ENCODE measurements around the gene HOXA13. TPM values are rescaled to one million over a fixed set of nuclear protein-coding genes. Genes with fewer than 3 reads are reported as not detected.

HOXA13 gene
- total RNA-seq, 2 experiments from 2014 or later = not detected

GRCh38 chr7:27161214-27161720 is 38.6 kb downstream of the HOXA13 start:
- intact Hi-C loops (cut with micrococcal nuclease) = loop anchor here (1.0 to 5.0 kb wide), 8 partner anchors 296 to 1070 kb away; partner anchors contain the start of gene SKAP2
- Mint-ChIP-seq H3K4me3 (peak overlapping the region; percentile 57), H3K27ac (no peak overlapping the region), H3K36me3 (ENCODE audit: low read depth) (no peaks in the 10 kb centered on the region), H3K27me3 (ENCODE audit: low read depth) (peaks cover 77% of the 10 kb centered on the region), H3K4me1 (ENCODE audit: low read depth) (peaks cover 38% of the 10 kb centered on the region), H3K9me3 (no peaks in the 10 kb centered on the region)
- no peak for DNase-seq
- CTCF ChIA-PET = interaction anchor here (0.5 to 2.6 kb wide), 30 partner anchors 9 to 791 kb away, joined by 3 to 19 read pairs (median 4); partner anchors contain the start of genes HOXA1 and HOXA3

DNA sequence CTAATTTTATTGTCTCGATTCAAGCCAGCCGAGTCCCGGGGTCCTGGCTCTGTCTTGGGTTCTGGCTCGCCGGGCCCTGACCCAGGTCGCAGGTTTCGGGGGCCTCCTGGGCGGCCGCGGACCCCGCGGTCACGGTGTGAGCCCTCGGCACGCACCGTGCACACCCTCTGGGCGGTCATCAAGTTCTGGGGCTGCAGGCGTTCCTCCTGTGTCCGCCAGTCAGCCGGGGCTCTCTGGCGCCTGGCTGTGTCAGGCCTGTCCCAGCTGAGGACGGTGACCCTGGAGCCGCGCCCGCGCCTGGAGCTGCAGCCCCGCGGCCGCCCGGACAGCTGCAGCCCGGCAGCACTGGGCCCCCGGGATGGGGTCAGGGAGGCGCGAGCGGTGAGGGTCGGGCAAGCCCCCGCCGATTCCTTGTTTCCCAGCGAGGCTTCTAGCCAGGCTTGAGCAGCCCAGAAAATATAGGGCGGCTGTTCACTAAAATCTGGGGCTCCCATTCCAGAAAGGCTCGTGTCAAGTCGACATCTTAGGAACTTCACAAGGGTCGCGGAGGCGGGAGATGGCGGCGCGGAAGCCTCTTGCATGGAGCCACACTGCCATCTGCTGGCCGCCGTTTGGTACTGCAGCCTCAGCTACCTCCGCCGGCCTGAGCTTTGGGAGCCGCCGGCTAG is 39.2 kb downstream of the HOXA13 start:
- intact Hi-C loops (cut with micrococcal nuclease) = loop anchor here (1.0 to 5.0 kb wide), 8 partner anchors 296 to 1070 kb away; partner anchors contain the start of gene SKAP2
- H3K4me1 Mint-ChIP-seq (ENCODE audit: low read depth) = peaks cover 35% of the 10 kb centered on the region
- H3K4me3 Mint-ChIP-seq = peak overlapping the region; percentile 57
- H3K27ac Mint-ChIP-seq = no peak overlapping the region
- no peaks in the 10 kb centered on the region for H3K36me3 Mint-ChIP-seq (ENCODE audit: low read depth)
- H3K9me3 Mint-ChIP-seq = no peaks in the 10 kb centered on the region
- DNase-seq = peak; percentile 87
- CTCF ChIA-PET = interaction anchor here (0.5 to 2.6 kb wide), 29 partner anchors 8 to 791 kb away, joined by 3 to 19 read pairs (median 4); partner anchors contain the start of genes HOXA1 and HOXA3
- H3K27me3 Mint-ChIP-seq (ENCODE audit: low read depth) = peaks cover 77% of the 10 kb centered on the region

DNA sequence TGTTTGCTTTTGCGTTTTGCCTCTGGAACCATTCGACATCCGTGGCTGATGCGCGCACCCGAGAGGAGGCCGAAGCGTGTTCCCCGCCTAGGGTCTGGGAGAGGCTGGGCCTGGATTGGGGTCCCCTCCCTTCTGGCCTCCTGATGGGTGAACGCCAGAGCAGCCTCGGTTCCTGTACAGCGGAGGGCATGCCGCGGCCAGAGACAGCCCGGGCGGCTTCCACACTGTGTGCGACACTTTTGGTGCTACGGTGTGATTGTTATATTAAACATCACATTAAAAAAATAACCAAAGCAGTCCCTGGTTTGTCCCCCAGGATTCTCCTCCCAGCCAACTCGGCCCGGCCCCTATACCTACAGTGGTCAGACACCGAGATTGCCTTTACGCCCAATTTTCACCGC is 39.7 kb downstream of the HOXA13 start:
- Mint-ChIP-seq H3K4me3 (peak overlapping the region; percentile 57), H3K36me3 (ENCODE audit: low read depth) (no peaks in the 10 kb centered on the region), H3K4me1 (ENCODE audit: low read depth) (peaks cover 38% of the 10 kb centered on the region), H3K9me3 (no peaks in the 10 kb centered on the region), H3K27me3 (ENCODE audit: low read depth) (peaks cover 79% of the 10 kb centered on the region), H3K27ac (no peak overlapping the region)
- DNase-seq = no peak
- intact Hi-C loops (cut with micrococcal nuclease) = loop anchor here (2.0 to 5.0 kb wide), 4 partner anchors 295 to 1069 kb away; partner anchors contain the start of gene SKAP2
- CTCF ChIA-PET = interaction anchor here (0.8 to 1.8 kb wide), 13 partner anchors 8 to 789 kb away, joined by 3 to 16 read pairs (median 4); no protein-coding TSS in a partner anchor

DNA sequence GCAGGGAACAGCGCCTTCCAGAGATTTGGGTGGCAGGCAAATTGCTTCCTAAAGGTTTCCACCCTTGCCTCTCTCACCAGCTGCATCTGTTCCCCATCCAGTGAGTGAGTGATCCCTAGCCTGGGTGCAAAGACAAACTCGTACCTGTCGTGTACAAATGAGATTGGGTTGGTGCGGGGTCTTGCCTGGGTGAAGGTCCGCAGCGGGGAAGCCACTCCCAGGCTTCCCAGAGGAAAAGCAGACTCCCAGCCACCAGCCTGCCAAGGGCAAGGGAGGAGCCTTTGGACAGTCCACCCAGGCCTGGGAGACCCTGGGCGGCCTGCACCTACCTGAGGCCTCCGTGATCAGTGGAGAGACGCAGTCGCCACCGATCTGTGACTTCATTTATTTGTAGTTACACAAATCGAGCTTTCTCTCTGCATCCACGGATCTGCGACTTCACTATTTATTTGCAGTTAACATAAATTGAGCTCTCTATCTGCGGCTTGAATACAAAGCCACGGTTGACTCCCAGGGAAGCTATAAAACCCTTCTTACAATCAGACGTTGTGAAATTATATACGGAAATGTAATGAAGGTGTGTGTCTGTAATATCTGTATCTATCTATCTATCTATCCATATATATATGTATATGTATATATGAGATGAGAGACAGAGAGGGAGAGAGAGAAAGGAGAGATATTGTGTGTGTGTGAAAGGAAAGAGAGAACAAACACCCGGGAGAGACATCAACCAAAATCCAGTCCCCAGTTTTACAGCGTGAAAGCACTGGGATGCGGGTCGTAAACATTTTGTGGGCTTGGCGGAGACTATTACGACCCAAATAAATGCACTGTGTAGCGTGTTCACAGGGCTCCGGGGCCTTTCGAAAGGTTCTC is 40.4 kb downstream of the HOXA13 start:
- Mint-ChIP-seq H3K4me3 (peak overlapping the region; percentile 38), H3K4me1 (ENCODE audit: low read depth) (peaks cover 42% of the 10 kb centered on the region), H3K27ac (no peak overlapping the region), H3K27me3 (ENCODE audit: low read depth) (peaks cover 81% of the 10 kb centered on the region), H3K36me3 (ENCODE audit: low read depth) (no peaks in the 10 kb centered on the region), H3K9me3 (no peaks in the 10 kb centered on the region)
- DNase-seq = no peak
- CTCF ChIA-PET = interaction anchor here (0.8 to 1.6 kb wide), 9 partner anchors 8 to 476 kb away, joined by 3 to 5 read pairs (median 4); no protein-coding TSS in a partner anchor
- intact Hi-C loops (cut with micrococcal nuclease) = loop anchor here (2.0 to 10.0 kb wide), 5 partner anchors 295 to 1069 kb away; partner anchors contain the start of genes SKAP2 and SNX10

DNA sequence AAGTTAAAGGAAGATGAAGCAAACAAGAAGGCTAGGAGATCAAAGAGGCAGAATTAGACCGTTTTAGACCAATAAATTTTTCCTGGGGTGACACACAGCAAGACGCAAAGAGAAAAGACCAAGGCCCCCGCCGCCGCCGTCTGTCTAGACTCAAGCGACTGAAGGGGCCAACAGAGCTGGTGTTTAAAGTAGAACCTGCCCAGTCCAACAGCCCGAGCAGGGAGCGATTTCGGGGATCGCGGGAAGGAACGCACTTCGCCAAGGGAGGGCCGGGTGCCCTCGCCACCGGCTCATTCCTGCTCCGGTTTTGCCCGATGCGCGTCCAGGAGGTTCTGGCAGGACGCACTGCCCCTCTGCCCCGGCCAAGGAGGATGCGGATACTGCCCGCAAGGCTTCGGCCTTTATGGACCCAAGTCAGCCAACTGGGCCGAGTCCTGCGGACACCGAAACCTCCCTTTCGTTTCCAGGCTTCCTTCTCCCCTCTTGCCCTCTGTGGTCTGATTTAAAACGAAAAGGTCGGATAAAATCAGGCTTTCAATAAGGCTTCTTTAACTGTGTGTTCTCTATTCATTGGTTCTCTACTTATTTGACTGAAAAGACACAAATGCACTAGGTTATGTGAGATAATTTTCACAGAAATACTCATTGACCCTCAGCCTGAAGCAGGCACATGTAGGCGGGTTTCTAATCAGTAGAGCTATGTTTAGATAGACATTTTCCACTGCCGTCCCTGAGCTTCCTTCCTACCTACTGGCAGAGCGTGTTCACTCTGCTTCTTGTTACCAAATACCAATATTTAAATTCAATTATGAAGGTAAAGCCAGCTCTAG is 41.2 kb downstream of the HOXA13 start:
- no peak for DNase-seq
- H3K36me3 Mint-ChIP-seq (ENCODE audit: low read depth) = no peaks in the 10 kb centered on the region
- H3K9me3 Mint-ChIP-seq = no peaks in the 10 kb centered on the region
- H3K4me3 Mint-ChIP-seq = no peak overlapping the region
- CTCF ChIA-PET = interaction anchor here (1.1 to 1.6 kb wide), 7 partner anchors 9 to 475 kb away, joined by 3 to 5 read pairs (median 4); no protein-coding TSS in a partner anchor
- intact Hi-C loops (cut with micrococcal nuclease) = loop anchor here (10.0 kb wide), 1 partner anchor 864 kb away; the partner anchor contains the start of gene SNX10
- peaks cover 81% of the 10 kb centered on the region for H3K27me3 Mint-ChIP-seq (ENCODE audit: low read depth)
- peaks cover 44% of the 10 kb centered on the region for H3K4me1 Mint-ChIP-seq (ENCODE audit: low read depth)
- no peak overlapping the region for H3K27ac Mint-ChIP-seq

DNA sequence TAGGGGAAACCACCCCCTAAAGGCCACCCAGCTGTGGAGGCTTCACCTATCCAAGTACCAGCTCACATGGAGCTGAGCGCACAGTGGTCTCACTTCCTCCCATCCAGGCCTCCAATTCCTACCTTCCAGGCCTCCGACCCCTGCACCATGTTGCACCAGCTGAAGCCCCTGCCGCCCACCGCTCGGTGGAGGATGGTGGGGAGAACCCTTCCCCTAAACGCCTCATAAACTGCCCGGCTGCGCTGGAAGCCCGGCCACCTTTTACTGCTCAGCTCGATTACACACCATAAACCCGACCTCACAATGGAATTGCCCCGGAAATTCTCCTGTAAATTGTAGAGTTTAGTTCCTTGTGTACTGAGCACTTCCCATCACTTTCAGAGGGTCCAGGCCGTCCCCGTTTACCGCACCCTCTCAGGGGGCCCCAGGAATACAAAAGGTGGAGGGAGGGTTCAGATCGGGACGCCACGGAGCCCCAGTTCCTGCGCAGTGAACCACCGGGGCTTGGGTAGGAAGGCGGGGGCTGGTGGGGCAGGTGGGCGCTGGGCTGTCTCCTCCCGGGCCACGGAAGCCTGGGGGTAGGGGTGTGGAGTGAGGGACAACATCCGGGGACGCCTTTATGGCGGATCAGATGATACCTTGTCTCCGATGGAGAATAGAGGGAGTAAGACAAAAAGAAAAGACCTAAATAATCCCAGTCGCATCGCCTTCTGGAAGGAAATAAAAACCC is 42.0 kb downstream of the HOXA13 start:
- H3K9me3 Mint-ChIP-seq = no peaks in the 10 kb centered on the region
- intact Hi-C loops (cut with micrococcal nuclease) = loop anchor here (10.0 kb wide), 1 partner anchor 863 kb away; the partner anchor contains the start of gene SNX10
- H3K4me1 Mint-ChIP-seq (ENCODE audit: low read depth) = peaks cover 43% of the 10 kb centered on the region
- peaks cover 80% of the 10 kb centered on the region for H3K27me3 Mint-ChIP-seq (ENCODE audit: low read depth)
- H3K36me3 Mint-ChIP-seq (ENCODE audit: low read depth) = no peaks in the 10 kb centered on the region
- CTCF ChIA-PET = interaction anchor here (0.6 to 1.5 kb wide), 4 partner anchors 9 to 298 kb away, joined by 3 to 5 read pairs (median 4); no protein-coding TSS in a partner anchor
- peak overlapping the region; percentile 72 for H3K27ac Mint-ChIP-seq
- no peak for DNase-seq
- H3K4me3 Mint-ChIP-seq = no peak overlapping the region

DNA sequence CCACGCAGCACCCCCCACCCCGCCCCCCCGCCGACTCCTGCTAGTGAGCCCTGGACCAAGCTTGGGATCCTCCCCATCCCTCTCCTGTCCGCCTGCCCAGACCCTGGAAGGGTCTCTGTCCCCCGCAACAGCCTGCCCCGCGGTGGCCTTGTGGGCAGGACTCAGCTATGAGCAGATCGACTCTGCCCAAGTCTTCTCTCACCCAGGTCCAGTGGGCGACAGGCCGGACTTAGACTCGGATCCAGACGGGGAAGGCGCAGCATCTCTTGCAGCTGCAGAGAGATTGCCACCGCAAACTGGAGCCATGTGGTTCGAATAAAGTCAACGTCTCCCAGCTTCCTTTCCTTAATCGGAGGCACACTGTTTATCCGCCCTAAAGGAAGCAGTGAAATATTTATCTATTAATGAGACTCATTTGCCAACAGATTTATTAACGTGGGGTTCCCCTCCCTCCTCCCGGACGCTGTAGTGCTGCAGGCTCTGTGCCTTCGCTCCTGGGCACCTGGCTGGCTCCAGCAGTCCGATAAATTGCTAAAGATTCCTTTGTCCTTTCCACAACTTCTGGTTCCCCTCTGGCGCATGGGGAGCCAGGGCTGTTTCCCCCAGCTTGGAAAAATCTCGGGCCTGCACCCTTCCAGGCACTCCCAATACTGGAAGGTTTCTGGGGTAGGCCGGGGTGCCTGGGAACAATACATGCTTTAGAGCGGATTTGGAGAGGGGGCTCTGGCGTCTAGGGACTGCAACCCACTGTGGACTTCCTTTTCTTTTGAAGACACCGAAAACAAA is 42.8 kb downstream of the HOXA13 start:
- Mint-ChIP-seq H3K27ac (no peak overlapping the region), H3K27me3 (ENCODE audit: low read depth) (peaks cover 85% of the 10 kb centered on the region), H3K4me3 (peak overlapping the region; percentile 6), H3K36me3 (ENCODE audit: low read depth) (no peaks in the 10 kb centered on the region), H3K4me1 (ENCODE audit: low read depth) (peaks cover 43% of the 10 kb centered on the region), H3K9me3 (no peaks in the 10 kb centered on the region)
- intact Hi-C loops (cut with micrococcal nuclease) = loop anchor here (1.0 to 10.0 kb wide), 2 partner anchors 9 to 862 kb away; partner anchors contain the start of gene SNX10
- CTCF ChIA-PET = interaction anchor here (0.6 to 1.5 kb wide), 2 partner anchors 9 to 297 kb away, joined by 3 read pairs; no protein-coding TSS in a partner anchor
- DNase-seq = no peak

DNA sequence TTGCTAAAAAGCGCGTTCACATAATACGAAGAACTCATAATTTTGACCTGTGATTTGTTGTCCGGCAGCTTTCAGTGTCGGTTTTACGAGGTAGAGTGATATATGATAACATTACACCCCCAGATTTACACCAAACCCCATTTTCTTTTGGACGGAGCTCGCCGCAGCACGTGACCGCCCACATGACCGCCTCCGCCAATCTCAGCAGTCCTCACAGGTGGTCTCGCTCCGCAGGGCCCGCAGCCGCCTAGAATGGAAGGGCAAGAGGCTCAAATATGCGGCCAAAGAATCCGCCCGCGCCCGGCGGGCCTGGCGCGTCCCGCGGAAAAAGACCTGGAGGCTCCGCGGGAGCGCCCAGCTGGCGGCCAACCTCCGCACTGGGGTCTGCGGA is 43.4 kb downstream of the HOXA13 start, which contains the start of gene HOXA7:
Gene HOXA7 (minus strand): TSS at position 168 of the 391 bp plus-strand sequence. CDS start 130 bp downstream, at position 38.
- peaks cover 47% of the 10 kb centered on the region for H3K4me1 Mint-ChIP-seq (ENCODE audit: low read depth)
- peaks cover 85% of the 10 kb centered on the region for H3K27me3 Mint-ChIP-seq (ENCODE audit: low read depth)
- H3K9me3 Mint-ChIP-seq = no peaks in the 10 kb centered on the region
- CTCF ChIA-PET = interaction anchor here (1.5 kb wide), 1 partner anchor 8 kb away, joined by 3 read pairs; no protein-coding TSS in a partner anchor
- H3K4me3 Mint-ChIP-seq = peak within 1 kb of the TSS; percentile 49
- no peak for DNase-seq
- no peaks in the 10 kb centered on the region for H3K36me3 Mint-ChIP-seq (ENCODE audit: low read depth)
- intact Hi-C loops (cut with micrococcal nuclease) = loop anchor here (1.0 to 10.0 kb wide), 2 partner anchors 10 to 862 kb away; partner anchors contain the start of gene SNX10
- no peak within 1 kb of the TSS for H3K27ac Mint-ChIP-seq

DNA sequence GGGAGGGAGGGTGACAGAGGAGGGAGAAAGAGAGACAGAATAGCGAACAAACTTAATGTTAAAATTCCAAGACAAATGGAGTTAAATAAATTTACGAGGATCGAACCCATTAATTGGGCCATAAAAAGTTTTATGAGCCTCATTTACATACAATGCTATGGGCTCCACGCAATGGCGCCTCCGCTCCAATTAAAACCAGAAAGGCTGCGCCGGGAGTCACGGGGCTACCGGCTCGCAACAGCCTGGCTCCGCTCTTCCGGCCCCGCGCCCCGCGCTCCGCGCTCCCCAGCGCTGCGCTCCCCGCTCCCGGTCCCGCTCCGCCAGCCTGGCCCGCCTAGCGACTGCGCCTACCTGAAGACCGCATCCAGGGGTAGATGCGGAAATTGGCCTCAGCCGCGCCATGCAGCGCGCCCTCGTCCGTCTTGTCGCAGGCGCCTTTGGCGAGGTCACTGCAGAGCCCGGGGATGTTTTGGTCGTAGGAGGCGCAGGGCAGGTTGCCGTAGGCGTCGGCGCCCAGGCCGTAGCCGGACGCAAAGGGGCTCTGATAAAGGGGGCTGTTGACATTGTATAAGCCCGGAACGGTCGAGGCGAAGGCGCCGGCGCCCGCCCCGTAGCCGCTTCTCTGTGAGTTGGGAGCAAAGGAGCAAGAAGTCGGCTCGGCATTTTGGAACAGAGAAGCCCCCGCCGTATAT is 43.9 kb downstream of the HOXA13 start:
- Mint-ChIP-seq H3K36me3 (ENCODE audit: low read depth) (no peaks in the 10 kb centered on the region), H3K4me1 (ENCODE audit: low read depth) (peaks cover 49% of the 10 kb centered on the region), H3K27ac (no peak overlapping the region), H3K27me3 (ENCODE audit: low read depth) (peaks cover 88% of the 10 kb centered on the region), H3K4me3 (peak overlapping the region; percentile 45), H3K9me3 (no peaks in the 10 kb centered on the region)
- DNase-seq = no peak
- intact Hi-C loops (cut with micrococcal nuclease) = loop anchor here (1.0 to 10.0 kb wide), 2 partner anchors 10 to 861 kb away; partner anchors contain the start of gene SNX10
- CTCF ChIA-PET = interaction anchor here (1.5 kb wide), 1 partner anchor 7 kb away, joined by 3 read pairs; no protein-coding TSS in a partner anchor

All from activated naive CD4-positive, alpha-beta T cell treated with anti-CD3 and anti-CD28 coated beads for 36 hours (primary cell).